ENCODE data around the gene ADAMTS14.
A peak's percentile ranks its signal among the peaks of the same experiment; 100 is the strongest.
"Not testable (repeated sequence)": the region's sequence is repeated elsewhere in the genome, so short reads cannot be mapped to it uniquely, and the experiment has no call there.

Gene ADAMTS14

GRCh38 chr10:70672165-70673042 is at the start of gene ADAMTS14:
TSS of gene ADAMTS14 (plus strand) at chr10:70672506. CDS start at chr10:70672803, 297 bp downstream.
- peak; percentile 49 for FAIRE-seq
- peak; percentile 49 for DNase-seq (ENCODE audit: insufficient read length, low spot score)

GRCh38 chr10:70622541-70622940 is 49.8 kb upstream of the ADAMTS14 start:
- FAIRE-seq (no peak), DNase-seq (ENCODE audit: insufficient read length, low spot score) (no peak)

GRCh38 chr10:70622981-70623844 is 49.1 kb upstream of the ADAMTS14 start:
- FAIRE-seq: no peak
- DNase-seq (ENCODE audit: insufficient read length, low spot score): no peak

- FAIRE-seq (no peak), DNase-seq (ENCODE audit: insufficient read length, low spot score) (no peak)
Observed at GRCh38 chr10:70626056-70626455, 46.2 kb upstream of the ADAMTS14 start.

- FAIRE-seq: no peak
Observed at GRCh38 chr10:70629338-70629737, 43.0 kb upstream of the ADAMTS14 start.

GRCh38 chr10:70631735-70632134 is 40.6 kb upstream of the ADAMTS14 start:
- FAIRE-seq; DNase-seq (ENCODE audit: insufficient read length, low spot score): not testable (repeated sequence)

More at GRCh38 chr10:70629338-70629737, 43.0 kb upstream of the ADAMTS14 start:
- no peak for DNase-seq (ENCODE audit: insufficient read length, low spot score)

- FAIRE-seq (no peak), DNase-seq (ENCODE audit: insufficient read length, low spot score) (no peak)
Observed at GRCh38 chr10:70634011-70634410, 38.3 kb upstream of the ADAMTS14 start.

GRCh38 chr10:70634515-70634914 is 37.8 kb upstream of the ADAMTS14 start:
- DNase-seq (ENCODE audit: insufficient read length, low spot score); FAIRE-seq: not testable (repeated sequence)

GRCh38 chr10:70639640-70640383 is 32.5 kb upstream of the ADAMTS14 start:
- not testable (repeated sequence) for DNase-seq (ENCODE audit: insufficient read length, low spot score); FAIRE-seq

GRCh38 chr10:70643272-70643671 is 29.0 kb upstream of the ADAMTS14 start:
- FAIRE-seq; DNase-seq (ENCODE audit: insufficient read length, low spot score): not testable (repeated sequence)

- FAIRE-seq; DNase-seq (ENCODE audit: insufficient read length, low spot score): not testable (repeated sequence)
Observed at GRCh38 chr10:70644959-70645358, 27.3 kb upstream of the ADAMTS14 start.

- no peak for DNase-seq (ENCODE audit: insufficient read length, low spot score)
- no peak for FAIRE-seq
Observed at GRCh38 chr10:70647086-70647485, 25.2 kb upstream of the ADAMTS14 start.

GRCh38 chr10:70648427-70648826 is 23.9 kb upstream of the ADAMTS14 start:
- no peak for FAIRE-seq
- DNase-seq (ENCODE audit: insufficient read length, low spot score): no peak

- DNase-seq (ENCODE audit: insufficient read length, low spot score) (no peak), FAIRE-seq (peak; percentile 75)
Observed at GRCh38 chr10:70649526-70649925, 22.8 kb upstream of the ADAMTS14 start.

- DNase-seq (ENCODE audit: insufficient read length, low spot score): no peak
- FAIRE-seq: no peak
Observed at GRCh38 chr10:70650104-70650503, 22.2 kb upstream of the ADAMTS14 start.

- FAIRE-seq: no peak
- no peak for DNase-seq (ENCODE audit: insufficient read length, low spot score)
Observed at GRCh38 chr10:70650718-70651117, 21.6 kb upstream of the ADAMTS14 start.

- FAIRE-seq (no peak), DNase-seq (ENCODE audit: insufficient read length, low spot score) (no peak)
Observed at GRCh38 chr10:70651661-70652060, 20.6 kb upstream of the ADAMTS14 start.

GRCh38 chr10:70652761-70653657 is 19.3 kb upstream of the ADAMTS14 start:
- FAIRE-seq: no peak
- peak; percentile 64 for DNase-seq (ENCODE audit: insufficient read length, low spot score)

- DNase-seq (ENCODE audit: insufficient read length, low spot score) (no peak), FAIRE-seq (no peak)
Observed at GRCh38 chr10:70655316-70655715, 17.0 kb upstream of the ADAMTS14 start.

All from HTR-8/SVneo (cell line).